KMS-11 (cell line): Measurements from ENCODE around the gene DNM1L.
A peak's percentile ranks its signal among the peaks of the same experiment; 100 is the strongest.

Source experiments
- H2AFZ ChIP-seq: fragments of 200-600 bp; sonication (generic); 2 replicates; pipeline ENCODE4 v1.6.1; 2016; ENCODE audit warnings: antibody characterized with exemption, mixed run types, low read depth
- H3K27ac ChIP-seq: fragments of 200-600 bp; sonication (generic); 2 replicates; pipeline ENCODE4 v1.6.1; 2016; ENCODE audit warnings: mild to moderate bottlenecking, mixed run types
- H3K27me3 ChIP-seq: fragments of 200-600 bp; sonication (generic); 2 replicates; pipeline ENCODE4 v1.6.1; 2017; ENCODE audit warnings: mild to moderate bottlenecking, low read depth, mixed run types, moderate library complexity; ENCODE audit not compliant: insufficient read depth
- H3K36me3 ChIP-seq: fragments of 200-600 bp; sonication (generic); 2 replicates; pipeline ENCODE4 v1.6.1; 2017; ENCODE audit warnings: mild to moderate bottlenecking, mixed run types; ENCODE audit not compliant: insufficient read depth
- H3K4me1 ChIP-seq: fragments of 200-600 bp; sonication (generic); 2 replicates; pipeline ENCODE4 v1.6.1; 2016; ENCODE audit warnings: mild to moderate bottlenecking, low read depth, mixed run types; ENCODE audit not compliant: poor library complexity, severe bottlenecking
- H3K4me2 ChIP-seq: fragments of 200-600 bp; sonication (generic); 2 replicates; pipeline ENCODE4 v1.7.0; 2016; ENCODE audit warnings: mild to moderate bottlenecking, mixed run types
- H3K4me3 ChIP-seq: fragments of 200-600 bp; sonication (generic); IDR thresholded peaks from 2 replicates; pipeline ENCODE4 v1.6.1; 2017; ENCODE audit warnings: low read depth, low read length, mixed read lengths; ENCODE audit not compliant: insufficient read depth
- H3K79me2 ChIP-seq: fragments of 200-600 bp; sonication (generic); 2 replicates; pipeline ENCODE4 v1.6.1; 2016; ENCODE audit warnings: low read depth, mixed run types; ENCODE audit not compliant: insufficient read depth
- H3K9ac ChIP-seq: fragments of 200-600 bp; sonication (generic); 2 replicates; pipeline ENCODE4 v1.6.1; 2016; ENCODE audit warnings: mild to moderate bottlenecking, mixed run types
- H4K20me1 ChIP-seq: fragments of 200-600 bp; sonication (generic); 2 replicates; pipeline ENCODE4 v1.6.1; 2016; ENCODE audit warnings: mild to moderate bottlenecking, mixed run types; ENCODE audit not compliant: insufficient read depth
- CTCF ChIP-seq: fragments of 200-600 bp; sonication (generic); conservative IDR thresholded peaks from 2 replicates; pipeline ENCODE4 v1.6.1; 2017; ENCODE audit warnings: low read depth, mild to moderate bottlenecking, antibody characterized with exemption, low read length, moderate library complexity, mixed read lengths

DNM1L gene

DNA sequence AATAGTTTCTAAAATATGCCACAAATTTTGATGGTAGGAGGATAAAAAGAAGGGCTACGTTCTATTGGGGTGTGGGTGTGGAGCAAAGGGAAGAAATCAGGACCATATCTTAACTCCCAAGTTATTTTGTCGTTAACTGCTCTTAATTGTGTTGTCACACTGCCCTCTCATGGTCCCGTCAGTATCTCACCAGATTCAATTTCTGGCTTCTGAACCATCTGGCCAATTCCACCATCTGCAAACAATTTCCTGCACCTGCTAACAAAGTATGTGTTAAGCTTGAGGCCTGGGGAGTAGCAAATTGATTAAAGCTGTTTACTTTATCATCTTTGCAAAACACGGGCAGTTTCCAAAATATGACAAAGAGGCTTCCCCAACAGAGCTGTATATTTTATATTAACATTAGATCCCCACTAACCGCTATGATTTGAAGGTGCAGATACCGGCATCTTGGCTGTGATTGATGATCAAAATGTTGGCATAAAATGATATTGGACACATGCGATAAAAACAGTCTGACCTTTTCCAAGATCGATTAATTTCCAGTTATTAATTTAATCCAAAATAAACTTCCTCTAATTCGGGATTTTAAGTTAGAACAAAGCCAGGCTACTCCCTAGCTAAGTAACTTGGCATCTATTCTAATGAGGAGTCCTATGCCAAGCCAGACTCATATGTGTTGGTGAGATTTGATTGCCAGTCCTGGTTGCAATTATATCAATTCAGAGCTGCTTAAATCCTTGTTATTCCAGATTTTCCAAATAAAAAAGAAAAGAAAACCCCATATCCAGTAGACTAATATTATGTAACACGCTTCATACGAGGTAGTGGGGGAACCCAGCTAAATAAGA is 6.9 kb upstream of the DNM1L start:
- H3K27ac ChIP-seq = no peak overlapping the region
- peaks cover 13% of the 10 kb centered on the region for H3K4me1 ChIP-seq
- no peaks in the 10 kb centered on the region for H3K79me2 ChIP-seq
- peak; percentile 77 for TF ChIP-seq CTCF
- H3K4me2 ChIP-seq = 0 out of 2 replicates have a peak overlapping the region, but pooled peaks have one; percentile 6
- no peaks in the 10 kb centered on the region for H4K20me1 ChIP-seq
- H3K9ac ChIP-seq = no peak overlapping the region
- no peaks in the 10 kb centered on the region for H3K27me3 ChIP-seq
- H3K4me3 ChIP-seq = no peak overlapping the region
- no peaks in the 10 kb centered on the region for H3K36me3 ChIP-seq
- H2AFZ ChIP-seq = no peak overlapping the region

DNA sequence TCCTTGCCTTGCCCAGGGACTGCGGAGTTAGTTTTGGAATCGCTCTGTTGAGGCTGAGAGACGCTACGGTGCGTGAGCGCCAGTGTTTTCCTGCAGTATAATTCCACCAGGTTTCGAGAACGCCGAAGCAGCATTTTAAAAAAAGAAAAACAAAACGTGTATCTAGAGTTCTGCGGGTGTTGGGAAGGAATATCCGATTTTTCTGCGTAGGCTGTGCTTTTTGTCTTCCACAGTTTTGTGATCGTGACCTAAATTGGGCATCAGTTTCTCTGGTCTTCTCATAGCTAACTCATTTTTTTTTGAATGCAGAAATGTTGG is 778 bp downstream of the DNM1L start:
- TF ChIP-seq CTCF = no peak
- Histone ChIP-seq H3K4me1 (peaks cover 22% of the 10 kb centered on the region), H3K9ac (peak overlapping the region; percentile 71), H2AFZ (peak overlapping the region; percentile 81; the same call in 1 of the 2 replicates), H3K79me2 (peaks cover 53% of the 10 kb centered on the region), H4K20me1 (0 out of 2 replicates have a peak, but pooled peaks cover 4% of the 10 kb centered on the region), H3K27ac (peak overlapping the region; percentile 76), H3K4me2 (peak overlapping the region; percentile 41), H3K4me3 (no peak overlapping the region), H3K36me3 (no peaks in the 10 kb centered on the region), H3K27me3 (no peaks in the 10 kb centered on the region)

GRCh38 chr12:32680787-32681186 is 1.7 kb downstream of the DNM1L start:
- no peak overlapping the region for H3K27ac ChIP-seq
- no peaks in the 10 kb centered on the region for H3K27me3 ChIP-seq
- peak overlapping the region; percentile 71; the same call in 1 of the 2 replicates for H3K9ac ChIP-seq
- H3K79me2 ChIP-seq = peaks cover 62% of the 10 kb centered on the region
- no peaks in the 10 kb centered on the region for H3K36me3 ChIP-seq
- no peak overlapping the region for H3K4me3 ChIP-seq
- H4K20me1 ChIP-seq = 0 out of 2 replicates have a peak, but pooled peaks cover 4% of the 10 kb centered on the region
- H2AFZ ChIP-seq = no peak overlapping the region
- peaks cover 22% of the 10 kb centered on the region for H3K4me1 ChIP-seq
- TF ChIP-seq CTCF = no peak
- H3K4me2 ChIP-seq = peak overlapping the region; percentile 41

DNA sequence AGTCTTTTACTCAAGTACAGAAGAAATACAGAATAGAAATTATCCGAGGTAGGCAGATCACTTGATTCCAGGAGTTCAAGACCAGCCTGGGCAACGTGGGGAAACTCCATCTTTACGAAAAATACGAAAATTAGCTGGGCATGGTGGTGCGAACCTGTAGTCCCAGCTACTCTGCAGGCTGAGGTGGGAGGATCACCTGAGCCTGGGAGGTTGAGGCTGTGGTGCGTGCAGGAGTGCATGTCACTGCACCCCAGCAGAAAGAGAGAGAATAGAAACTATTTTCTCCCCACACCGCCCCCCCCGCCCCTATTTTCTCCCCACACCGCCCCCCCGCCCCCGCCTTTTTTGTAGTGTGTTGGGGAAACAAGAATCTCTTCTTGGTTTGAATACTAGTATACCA is 2.2 kb downstream of the DNM1L start:
- Histone ChIP-seq H3K4me2 (peak overlapping the region; percentile 41), H3K36me3 (no peaks in the 10 kb centered on the region), H3K27ac (no peak overlapping the region), H3K4me1 (peaks cover 22% of the 10 kb centered on the region), H3K4me3 (no peak overlapping the region), H3K27me3 (no peaks in the 10 kb centered on the region), H3K9ac (no peak overlapping the region), H3K79me2 (peaks cover 67% of the 10 kb centered on the region), H2AFZ (no peak overlapping the region), H4K20me1 (peaks cover 4% of the 10 kb centered on the region; the same call in 1 of the 2 replicates)
- no peak for TF ChIP-seq CTCF
